GM23338 (cell line): ENCODE data around the gene LOXL3. TPM values are rescaled to one million over a fixed set of nuclear protein-coding genes. Genes with fewer than 3 reads are reported as not detected.

Experiments
- ATAC-seq: fragments of 200-7000 bp; cut with Tn5 transposase; 3 replicates; pipeline ENCODE4 v1.9.1; 2020
- DNase-seq: peaks from one replicate; pipeline ENCODE4 v3.0.0-alpha.2; 2015; ENCODE audit warnings: low spot score
- H2AFZ ChIP-seq: fragments of 200-600 bp; sonication (generic); 2 replicates; pipeline ENCODE4 v1.8.0; 2016; ENCODE audit warnings: antibody characterized with exemption, mild to moderate bottlenecking, moderate library complexity
- H3F3A ChIP-seq: fragments of 200-600 bp; sonication (generic); replicated peaks from 2 replicates; pipeline ENCODE4 v1.8.0; 2017; ENCODE audit warnings: antibody characterized with exemption, mixed run types, low read depth
- H3K27ac ChIP-seq: fragments of 200-600 bp; sonication (generic); 2 replicates; pipeline ENCODE4 v1.6.1; 2016; ENCODE audit warnings: low read depth
- H3K27me3 ChIP-seq: fragments of 200-600 bp; sonication (generic); 2 replicates; pipeline ENCODE4 v1.8.0; 2016; ENCODE audit warnings: mild to moderate bottlenecking, mixed run types, moderate library complexity; ENCODE audit not compliant: insufficient read depth
- H3K36me3 ChIP-seq: fragments of 200-600 bp; sonication (generic); 2 replicates; pipeline ENCODE4 v1.8.0; 2016; ENCODE audit warnings: mild to moderate bottlenecking; ENCODE audit not compliant: insufficient read depth
- H3K4me1 ChIP-seq: fragments of 200-600 bp; sonication (generic); 2 replicates; pipeline ENCODE4 v1.8.0; 2016; ENCODE audit warnings: mild to moderate bottlenecking, moderate library complexity; ENCODE audit not compliant: insufficient read depth
- H3K4me2 ChIP-seq: fragments of 200-600 bp; sonication (generic); 2 replicates; pipeline ENCODE4 v1.7.1; 2017; ENCODE audit warnings: mixed run types
- H3K4me3 ChIP-seq: fragments of 200-600 bp; sonication (generic); 2 replicates; pipeline ENCODE4 v1.6.1; 2016; ENCODE audit warnings: mixed run types
- H3K79me2 ChIP-seq: fragments of 200-600 bp; sonication (generic); replicated peaks from 2 replicates; pipeline ENCODE4 v1.8.0; 2017; ENCODE audit warnings: mild to moderate bottlenecking; ENCODE audit not compliant: insufficient read depth
- H3K9me2 ChIP-seq: fragments of 200-600 bp; sonication (generic); 2 replicates; pipeline ENCODE4 v1.8.0; 2017; ENCODE audit not compliant: insufficient read depth
- H4K20me1 ChIP-seq: fragments of 200-600 bp; sonication (generic); replicated peaks from 2 replicates; pipeline ENCODE4 v1.8.0; 2017; ENCODE audit warnings: mild to moderate bottlenecking; ENCODE audit not compliant: insufficient read depth
- H3K27ac Mint-ChIP-seq: 2 replicates; pipeline ENCODE4 v1.8.0; 2020; ENCODE audit warnings: inconsistent platforms, mild to moderate bottlenecking, moderate library complexity, mixed read lengths
- H3K27me3 Mint-ChIP-seq: 3 replicates; pipeline ENCODE4 v1.8.0; 2022; ENCODE audit warnings: low read depth, mild to moderate bottlenecking, moderate library complexity, mixed read lengths, inconsistent platforms; ENCODE audit not compliant: insufficient read depth, poor library complexity
- H3K36me3 Mint-ChIP-seq: 3 replicates; pipeline ENCODE4 v1.8.0; 2021; ENCODE audit warnings: low read depth, mild to moderate bottlenecking, inconsistent platforms, moderate library complexity, mixed read lengths
- H3K4me1 Mint-ChIP-seq: 3 replicates; pipeline ENCODE4 v1.8.0; 2020; ENCODE audit warnings: mild to moderate bottlenecking, inconsistent platforms, mixed read lengths
- H3K4me3 Mint-ChIP-seq: 3 replicates; pipeline ENCODE4 v1.8.0; 2021; ENCODE audit warnings: moderate library complexity, mild to moderate bottlenecking, inconsistent platforms, mixed read lengths
- H3K9me3 Mint-ChIP-seq: 3 replicates; pipeline ENCODE4 v1.8.0; 2020; ENCODE audit warnings: moderate library complexity, mild to moderate bottlenecking, inconsistent platforms, mixed read lengths
- CREB1 ChIP-seq: fragments of 250-450 bp; sonication (Bioruptor Pico); IDR thresholded peaks from 2 replicates; pipeline ENCODE4 v1.5.0; 2020; ENCODE audit warnings: low read depth, mild to moderate bottlenecking, moderate library complexity
- EZH2 ChIP-seq: fragments of 200-600 bp; sonication (generic); IDR thresholded peaks from one replicate; pipeline ENCODE4 v1.8.0; 2017; ENCODE audit warnings: antibody characterized with exemption, mild to moderate bottlenecking, low read depth; ENCODE audit not compliant: unreplicated experiment
- EZH2phosphoT487 ChIP-seq: fragments of 200-600 bp; sonication (generic); IDR thresholded peaks from one replicate; pipeline ENCODE4 v1.8.1; 2018; ENCODE audit warnings: antibody characterized with exemption; ENCODE audit not compliant: unreplicated experiment
- NANOG ChIP-seq: IDR thresholded peaks from 2 replicates; pipeline ENCODE4 v1.6.1; 2016; ENCODE audit warnings: antibody characterized with exemption, borderline replicate concordance
- POLR2AphosphoS5 ChIP-seq: IDR thresholded peaks from 2 replicates; pipeline ENCODE4 v1.6.1; 2016; ENCODE audit warnings: antibody characterized with exemption, low read depth
- STAT1 ChIP-seq: IDR thresholded peaks from one replicate; pipeline ENCODE4 v1.6.1; 2016; ENCODE audit warnings: antibody characterized with exemption; ENCODE audit not compliant: unreplicated experiment
- ZNF114 ChIP-seq: fragments of 250-450 bp; sonication (Bioruptor Pico); IDR thresholded peaks from 2 replicates; pipeline ENCODE4 v1.5.0; 2020; ENCODE audit warnings: mild to moderate bottlenecking, moderate library complexity
- ZNF331 ChIP-seq: fragments of 250-450 bp; sonication (Bioruptor Pico); IDR thresholded peaks from 2 replicates; pipeline ENCODE4 v1.5.0; 2020; ENCODE audit warnings: low read depth, mild to moderate bottlenecking, moderate library complexity
- polyA plus RNA-seq: library from polyadenylated mRNA; unstranded; fragments of >200 nt; fragmentation: Nextera tagmentation; extraction: Ambion mirVana; gene quantifications from 2 replicates; pipeline ENCODE4 v1.2.1, GENCODE V29; 2016
- total RNA-seq: library from RNA; depleted of rRNA; stranded (reverse); fragments of >200 nt; shearing (Covaris generic); gene quantifications from 2 replicates; pipeline ENCODE4 v1.2.3, GENCODE V29; 2014
- TF ChIP-seq, protein P1 (sequence below): fragments of 250-450 bp; sonication (Bioruptor Pico); IDR thresholded peaks from 2 replicates; pipeline ENCODE4 v1.5.0; 2020; ENCODE audit warnings: mild to moderate bottlenecking, moderate library complexity
- TF ChIP-seq, protein P2 (sequence below): IDR thresholded peaks from one replicate; pipeline ENCODE4 v1.6.1; 2018; ENCODE audit warnings: antibody characterized with exemption; ENCODE audit not compliant: unreplicated experiment
- TF ChIP-seq, protein P3 (sequence below): IDR thresholded peaks from 2 replicates; pipeline ENCODE4 v1.6.1; 2016; ENCODE audit warnings: antibody characterized with exemption
- TF ChIP-seq, protein P4 (sequence below), 2 experiments: fragments of 200-600 bp in 1 of 2; sonication (generic) in 1 of 2; conservative IDR thresholded peaks; 2 replicates each; pipeline versions ENCODE4 v1.5.1 to v1.6.1; 2016 to 2017; ENCODE audit warnings: antibody characterized with exemption in 2 of 2, low read depth in 2 of 2, mild to moderate bottlenecking in 2 of 2, moderate library complexity in 1 of 2

The LOXL3 gene
- total and polyA plus RNA-seq, 2 experiments from 2014 or later: 4.7 to 14.9 TPM

DNA sequence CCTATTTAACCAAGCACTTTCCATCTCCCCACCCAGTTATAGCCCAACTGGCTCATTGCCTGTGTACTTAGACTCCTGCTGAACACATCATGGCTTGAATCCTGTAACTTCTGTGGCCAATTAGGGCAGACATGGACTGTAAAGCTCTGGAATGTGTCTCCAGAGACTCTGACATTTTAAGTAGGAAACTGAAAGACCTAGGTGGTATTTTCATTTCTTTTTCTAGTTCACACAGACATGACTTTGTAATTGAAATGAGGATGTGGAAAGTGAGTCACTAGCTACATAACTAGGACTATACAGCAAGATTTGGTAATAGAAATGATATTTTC is 13.0 kb upstream of the LOXL3 start (continued):
- TF ChIP-seq, protein P1, sequence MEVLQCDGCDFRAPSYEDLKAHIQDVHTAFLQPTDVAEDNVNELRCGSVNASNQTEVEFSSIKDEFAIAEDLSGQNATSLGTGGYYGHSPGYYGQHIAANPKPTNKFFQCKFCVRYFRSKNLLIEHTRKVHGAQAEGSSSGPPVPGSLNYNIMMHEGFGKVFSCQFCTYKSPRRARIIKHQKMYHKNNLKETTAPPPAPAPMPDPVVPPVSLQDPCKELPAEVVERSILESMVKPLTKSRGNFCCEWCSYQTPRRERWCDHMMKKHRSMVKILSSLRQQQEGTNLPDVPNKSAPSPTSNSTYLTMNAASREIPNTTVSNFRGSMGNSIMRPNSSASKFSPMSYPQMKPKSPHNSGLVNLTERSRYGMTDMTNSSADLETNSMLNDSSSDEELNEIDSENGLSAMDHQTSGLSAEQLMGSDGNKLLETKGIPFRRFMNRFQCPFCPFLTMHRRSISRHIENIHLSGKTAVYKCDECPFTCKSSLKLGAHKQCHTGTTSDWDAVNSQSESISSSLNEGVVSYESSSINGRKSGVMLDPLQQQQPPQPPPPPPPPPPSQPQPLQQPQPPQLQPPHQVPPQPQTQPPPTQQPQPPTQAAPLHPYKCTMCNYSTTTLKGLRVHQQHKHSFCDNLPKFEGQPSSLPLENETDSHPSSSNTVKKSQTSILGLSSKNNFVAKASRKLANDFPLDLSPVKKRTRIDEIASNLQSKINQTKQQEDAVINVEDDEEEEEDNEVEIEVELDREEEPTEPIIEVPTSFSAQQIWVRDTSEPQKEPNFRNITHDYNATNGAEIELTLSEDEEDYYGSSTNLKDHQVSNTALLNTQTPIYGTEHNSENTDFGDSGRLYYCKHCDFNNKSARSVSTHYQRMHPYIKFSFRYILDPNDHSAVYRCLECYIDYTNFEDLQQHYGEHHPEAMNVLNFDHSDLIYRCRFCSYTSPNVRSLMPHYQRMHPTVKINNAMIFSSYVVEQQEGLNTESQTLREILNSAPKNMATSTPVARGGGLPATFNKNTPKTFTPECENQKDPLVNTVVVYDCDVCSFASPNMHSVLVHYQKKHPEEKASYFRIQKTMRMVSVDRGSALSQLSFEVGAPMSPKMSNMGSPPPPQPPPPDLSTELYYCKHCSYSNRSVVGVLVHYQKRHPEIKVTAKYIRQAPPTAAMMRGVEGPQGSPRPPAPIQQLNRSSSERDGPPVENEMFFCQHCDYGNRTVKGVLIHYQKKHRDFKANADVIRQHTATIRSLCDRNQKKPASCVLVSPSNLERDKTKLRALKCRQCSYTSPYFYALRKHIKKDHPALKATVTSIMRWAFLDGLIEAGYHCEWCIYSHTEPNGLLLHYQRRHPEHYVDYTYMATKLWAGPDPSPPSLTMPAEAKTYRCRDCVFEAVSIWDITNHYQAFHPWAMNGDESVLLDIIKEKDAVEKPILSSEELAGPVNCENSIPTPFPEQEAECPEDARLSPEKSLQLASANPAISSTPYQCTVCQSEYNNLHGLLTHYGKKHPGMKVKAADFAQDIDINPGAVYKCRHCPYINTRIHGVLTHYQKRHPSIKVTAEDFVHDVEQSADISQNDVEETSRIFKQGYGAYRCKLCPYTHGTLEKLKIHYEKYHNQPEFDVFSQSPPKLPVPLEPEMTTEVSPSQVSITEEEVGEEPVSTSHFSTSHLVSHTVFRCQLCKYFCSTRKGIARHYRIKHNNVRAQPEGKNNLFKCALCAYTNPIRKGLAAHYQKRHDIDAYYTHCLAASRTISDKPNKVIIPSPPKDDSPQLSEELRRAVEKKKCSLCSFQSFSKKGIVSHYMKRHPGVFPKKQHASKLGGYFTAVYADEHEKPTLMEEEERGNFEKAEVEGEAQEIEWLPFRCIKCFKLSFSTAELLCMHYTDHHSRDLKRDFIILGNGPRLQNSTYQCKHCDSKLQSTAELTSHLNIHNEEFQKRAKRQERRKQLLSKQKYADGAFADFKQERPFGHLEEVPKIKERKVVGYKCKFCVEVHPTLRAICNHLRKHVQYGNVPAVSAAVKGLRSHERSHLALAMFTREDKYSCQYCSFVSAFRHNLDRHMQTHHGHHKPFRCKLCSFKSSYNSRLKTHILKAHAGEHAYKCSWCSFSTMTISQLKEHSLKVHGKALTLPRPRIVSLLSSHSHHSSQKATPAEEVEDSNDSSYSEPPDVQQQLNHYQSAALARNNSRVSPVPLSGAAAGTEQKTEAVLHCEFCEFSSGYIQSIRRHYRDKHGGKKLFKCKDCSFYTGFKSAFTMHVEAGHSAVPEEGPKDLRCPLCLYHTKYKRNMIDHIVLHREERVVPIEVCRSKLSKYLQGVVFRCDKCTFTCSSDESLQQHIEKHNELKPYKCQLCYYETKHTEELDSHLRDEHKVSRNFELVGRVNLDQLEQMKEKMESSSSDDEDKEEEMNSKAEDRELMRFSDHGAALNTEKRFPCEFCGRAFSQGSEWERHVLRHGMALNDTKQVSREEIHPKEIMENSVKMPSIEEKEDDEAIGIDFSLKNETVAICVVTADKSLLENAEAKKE (CRISPR knock-in tag): no peak

DNA sequence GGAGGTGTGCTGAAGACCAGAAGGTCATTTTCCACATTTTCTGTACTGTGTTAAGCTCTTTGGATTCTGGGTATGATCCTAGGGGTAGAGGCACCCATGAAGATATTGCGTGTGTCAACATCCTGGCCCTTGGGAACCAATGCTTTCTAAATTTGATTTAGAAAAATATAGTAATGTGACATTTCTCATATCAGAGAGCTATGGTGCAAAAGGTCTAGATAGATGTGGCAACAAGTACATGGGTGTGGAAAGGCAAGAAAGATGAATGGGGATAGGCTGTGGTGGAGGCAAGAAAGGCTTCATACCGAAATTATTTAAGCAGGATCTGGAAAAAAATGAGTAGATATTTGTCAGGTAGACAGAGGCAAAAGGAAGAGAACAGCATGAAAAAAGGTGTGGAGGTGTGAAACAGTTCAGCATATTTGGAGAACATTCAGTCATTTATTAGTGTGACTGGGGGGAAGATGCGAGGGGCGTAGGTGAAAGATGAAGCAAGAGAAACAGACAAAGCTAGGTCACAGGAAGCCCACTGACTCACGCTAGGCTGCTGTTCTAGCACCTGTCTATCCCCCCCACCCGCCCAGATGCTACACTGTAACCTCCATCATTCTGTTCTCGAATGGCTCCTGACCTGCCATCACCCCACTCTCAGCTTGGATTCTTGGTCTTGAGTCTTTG is 12.5 kb upstream of the LOXL3 start:
- Histone ChIP-seq H3K27me3 (peaks cover 8% of the 10 kb centered on the region; the same call in 1 of the 2 replicates), H3K79me2 (no peaks in the 10 kb centered on the region), H3K4me3 (no peak overlapping the region), H3K36me3 (no peaks in the 10 kb centered on the region), H3F3A (no peaks in the 10 kb centered on the region), H2AFZ (no peak overlapping the region), H3K9me2 (no peaks in the 10 kb centered on the region), H3K4me2 (no peak overlapping the region), H3K4me1 (no peaks in the 10 kb centered on the region), H4K20me1 (no peaks in the 10 kb centered on the region; the same call in 1 of the 2 replicates), H3K27ac (no peak overlapping the region)
- no peak for DNase-seq
- Mint-ChIP-seq H3K27ac (no peak overlapping the region), H3K4me1 (peaks cover 5% of the 10 kb centered on the region; the same call in 1 of the 3 replicates), H3K36me3 (no peaks in the 10 kb centered on the region), H3K9me3 (no peaks in the 10 kb centered on the region), H3K27me3 (peaks cover 8% of the 10 kb centered on the region), H3K4me3 (no peak overlapping the region)
- ATAC-seq: no peak
- no peak for TF ChIP-seq EZH2phosphoT487
- TF ChIP-seq NANOG: no peak
- no peak for TF ChIP-seq CREB1 (CRISPR knock-in tag)
- no peak for TF ChIP-seq POLR2AphosphoS5
- TF ChIP-seq, protein P2, sequence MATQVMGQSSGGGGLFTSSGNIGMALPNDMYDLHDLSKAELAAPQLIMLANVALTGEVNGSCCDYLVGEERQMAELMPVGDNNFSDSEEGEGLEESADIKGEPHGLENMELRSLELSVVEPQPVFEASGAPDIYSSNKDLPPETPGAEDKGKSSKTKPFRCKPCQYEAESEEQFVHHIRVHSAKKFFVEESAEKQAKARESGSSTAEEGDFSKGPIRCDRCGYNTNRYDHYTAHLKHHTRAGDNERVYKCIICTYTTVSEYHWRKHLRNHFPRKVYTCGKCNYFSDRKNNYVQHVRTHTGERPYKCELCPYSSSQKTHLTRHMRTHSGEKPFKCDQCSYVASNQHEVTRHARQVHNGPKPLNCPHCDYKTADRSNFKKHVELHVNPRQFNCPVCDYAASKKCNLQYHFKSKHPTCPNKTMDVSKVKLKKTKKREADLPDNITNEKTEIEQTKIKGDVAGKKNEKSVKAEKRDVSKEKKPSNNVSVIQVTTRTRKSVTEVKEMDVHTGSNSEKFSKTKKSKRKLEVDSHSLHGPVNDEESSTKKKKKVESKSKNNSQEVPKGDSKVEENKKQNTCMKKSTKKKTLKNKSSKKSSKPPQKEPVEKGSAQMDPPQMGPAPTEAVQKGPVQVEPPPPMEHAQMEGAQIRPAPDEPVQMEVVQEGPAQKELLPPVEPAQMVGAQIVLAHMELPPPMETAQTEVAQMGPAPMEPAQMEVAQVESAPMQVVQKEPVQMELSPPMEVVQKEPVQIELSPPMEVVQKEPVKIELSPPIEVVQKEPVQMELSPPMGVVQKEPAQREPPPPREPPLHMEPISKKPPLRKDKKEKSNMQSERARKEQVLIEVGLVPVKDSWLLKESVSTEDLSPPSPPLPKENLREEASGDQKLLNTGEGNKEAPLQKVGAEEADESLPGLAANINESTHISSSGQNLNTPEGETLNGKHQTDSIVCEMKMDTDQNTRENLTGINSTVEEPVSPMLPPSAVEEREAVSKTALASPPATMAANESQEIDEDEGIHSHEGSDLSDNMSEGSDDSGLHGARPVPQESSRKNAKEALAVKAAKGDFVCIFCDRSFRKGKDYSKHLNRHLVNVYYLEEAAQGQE: no peak
- no peak for TF ChIP-seq EZH2
- TF ChIP-seq, protein P3, sequence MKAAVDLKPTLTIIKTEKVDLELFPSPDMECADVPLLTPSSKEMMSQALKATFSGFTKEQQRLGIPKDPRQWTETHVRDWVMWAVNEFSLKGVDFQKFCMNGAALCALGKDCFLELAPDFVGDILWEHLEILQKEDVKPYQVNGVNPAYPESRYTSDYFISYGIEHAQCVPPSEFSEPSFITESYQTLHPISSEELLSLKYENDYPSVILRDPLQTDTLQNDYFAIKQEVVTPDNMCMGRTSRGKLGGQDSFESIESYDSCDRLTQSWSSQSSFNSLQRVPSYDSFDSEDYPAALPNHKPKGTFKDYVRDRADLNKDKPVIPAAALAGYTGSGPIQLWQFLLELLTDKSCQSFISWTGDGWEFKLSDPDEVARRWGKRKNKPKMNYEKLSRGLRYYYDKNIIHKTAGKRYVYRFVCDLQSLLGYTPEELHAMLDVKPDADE: no peak
- TF ChIP-seq STAT1: no peak
- no peak for TF ChIP-seq ZNF331 (CRISPR knock-in tag)
- TF ChIP-seq, protein P4, sequence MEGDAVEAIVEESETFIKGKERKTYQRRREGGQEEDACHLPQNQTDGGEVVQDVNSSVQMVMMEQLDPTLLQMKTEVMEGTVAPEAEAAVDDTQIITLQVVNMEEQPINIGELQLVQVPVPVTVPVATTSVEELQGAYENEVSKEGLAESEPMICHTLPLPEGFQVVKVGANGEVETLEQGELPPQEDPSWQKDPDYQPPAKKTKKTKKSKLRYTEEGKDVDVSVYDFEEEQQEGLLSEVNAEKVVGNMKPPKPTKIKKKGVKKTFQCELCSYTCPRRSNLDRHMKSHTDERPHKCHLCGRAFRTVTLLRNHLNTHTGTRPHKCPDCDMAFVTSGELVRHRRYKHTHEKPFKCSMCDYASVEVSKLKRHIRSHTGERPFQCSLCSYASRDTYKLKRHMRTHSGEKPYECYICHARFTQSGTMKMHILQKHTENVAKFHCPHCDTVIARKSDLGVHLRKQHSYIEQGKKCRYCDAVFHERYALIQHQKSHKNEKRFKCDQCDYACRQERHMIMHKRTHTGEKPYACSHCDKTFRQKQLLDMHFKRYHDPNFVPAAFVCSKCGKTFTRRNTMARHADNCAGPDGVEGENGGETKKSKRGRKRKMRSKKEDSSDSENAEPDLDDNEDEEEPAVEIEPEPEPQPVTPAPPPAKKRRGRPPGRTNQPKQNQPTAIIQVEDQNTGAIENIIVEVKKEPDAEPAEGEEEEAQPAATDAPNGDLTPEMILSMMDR (conservative IDR thresholded peaks at IDR 0.05; ENCODE audit: low read depth in 2 of 2): no peak
- no peak for TF ChIP-seq ZNF114 (CRISPR knock-in tag)
